Mesenteric fat pad (tissue), 1 donor: ENCODE results near the gene SOX18. TPM values are rescaled to one million over a fixed set of nuclear protein-coding genes. Genes with fewer than 3 reads are reported as not detected.
A peak's percentile ranks its signal among the peaks of the same experiment; 100 is the strongest.

ENCODE experiments used
- DNase-seq: peaks from one replicate; pipeline ENCODE4 v3.0.0-alpha.2; 2020; ENCODE audit warnings: low spot score
- total RNA-seq: library from RNA; stranded (reverse); fragmentation: NEBNext Ultra II Directional; extraction: Animal tissue kit (Norgen Biotek cat#: 25700); gene quantifications from one replicate; pipeline ENCODE4 v1.2.1, GENCODE V29; 2021
- donor health status: DM: yes; HTN: yes; CAD: no.

Gene SOX18
- total RNA-seq, 1 donor from 2014 or later = 70.5 TPM

- DNase-seq = peak; percentile 93
These were observed 4.6 kb upstream of the SOX18 start for GRCh38 chr20:64053841-64054661.

DNA sequence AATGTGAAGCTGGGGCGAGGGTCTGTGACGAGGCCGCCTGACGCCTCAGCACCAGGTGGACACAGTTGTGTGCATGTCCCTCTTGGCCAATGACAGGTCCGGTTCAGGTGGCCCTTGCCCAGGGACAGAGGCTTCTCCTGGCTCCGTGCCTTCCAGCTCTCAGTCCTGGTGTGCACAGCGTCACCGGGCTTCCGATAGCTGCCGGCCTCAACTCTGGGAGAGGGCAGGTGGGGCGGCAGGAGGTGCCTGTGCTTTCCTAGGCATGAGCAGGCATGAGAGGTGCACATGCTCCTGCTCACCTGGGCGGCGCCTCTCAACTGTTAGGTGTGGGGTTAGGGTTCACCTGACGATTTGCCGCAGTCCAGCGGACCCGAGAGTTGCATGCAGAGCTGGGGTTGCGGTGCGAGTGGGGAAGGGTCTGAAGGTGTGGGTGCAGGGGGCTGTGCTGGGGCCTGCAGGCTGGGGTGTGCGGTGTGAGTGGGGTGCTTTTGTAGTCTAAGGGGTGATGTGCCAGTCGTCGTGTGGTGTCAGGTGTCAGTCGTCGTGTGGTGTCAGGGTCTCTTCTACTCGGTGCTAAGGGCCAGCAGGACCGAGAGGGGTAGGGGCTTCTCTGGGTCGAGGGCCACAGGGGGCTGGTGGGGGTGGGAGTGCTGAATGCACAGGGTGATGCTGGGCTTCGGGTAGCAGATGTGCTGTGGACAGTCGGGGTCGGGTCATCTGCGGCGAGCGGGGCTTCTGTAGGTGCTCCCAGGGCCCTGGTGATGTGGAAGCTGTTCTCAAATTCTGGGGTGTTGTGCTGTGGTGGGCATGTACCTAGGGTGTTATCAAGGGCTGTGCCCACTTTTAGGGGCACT lies 3.8 kb upstream of the SOX18 start:
- DNase-seq = no peak

DNA sequence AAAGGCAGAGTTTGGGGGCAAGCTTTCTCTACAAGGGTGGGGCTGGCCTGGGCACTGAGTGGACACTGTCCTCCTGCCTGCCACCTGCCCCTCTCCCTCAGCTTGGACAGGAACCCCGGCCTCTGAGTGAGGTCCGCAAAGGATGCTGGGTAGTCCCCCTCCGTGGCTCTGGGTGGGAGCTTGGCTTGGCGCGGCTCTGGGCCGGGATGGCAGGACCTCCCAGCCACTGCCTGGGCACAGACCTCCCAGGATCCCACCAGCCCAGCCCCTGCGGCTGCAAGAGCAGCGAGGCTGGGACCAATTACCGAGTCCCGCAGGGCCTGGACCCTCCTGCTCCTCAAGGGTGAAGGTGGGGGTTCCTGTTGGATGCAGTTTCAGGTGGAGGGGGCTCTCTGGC lies 2.9 kb upstream of the SOX18 start:
- no peak for DNase-seq

- DNase-seq = no peak
These were observed 2.3 kb upstream of the SOX18 start for GRCh38 chr20:64051561-64052325.

- no peak for DNase-seq
These were observed 1.6 kb upstream of the SOX18 start for GRCh38 chr20:64051033-64051452.

- DNase-seq = no peak
These were observed 1.0 kb upstream of the SOX18 start for GRCh38 chr20:64050261-64051032.

- no peak for DNase-seq
These were observed 430 bp upstream of the SOX18 start for GRCh38 chr20:64049878-64050260.

DNA sequence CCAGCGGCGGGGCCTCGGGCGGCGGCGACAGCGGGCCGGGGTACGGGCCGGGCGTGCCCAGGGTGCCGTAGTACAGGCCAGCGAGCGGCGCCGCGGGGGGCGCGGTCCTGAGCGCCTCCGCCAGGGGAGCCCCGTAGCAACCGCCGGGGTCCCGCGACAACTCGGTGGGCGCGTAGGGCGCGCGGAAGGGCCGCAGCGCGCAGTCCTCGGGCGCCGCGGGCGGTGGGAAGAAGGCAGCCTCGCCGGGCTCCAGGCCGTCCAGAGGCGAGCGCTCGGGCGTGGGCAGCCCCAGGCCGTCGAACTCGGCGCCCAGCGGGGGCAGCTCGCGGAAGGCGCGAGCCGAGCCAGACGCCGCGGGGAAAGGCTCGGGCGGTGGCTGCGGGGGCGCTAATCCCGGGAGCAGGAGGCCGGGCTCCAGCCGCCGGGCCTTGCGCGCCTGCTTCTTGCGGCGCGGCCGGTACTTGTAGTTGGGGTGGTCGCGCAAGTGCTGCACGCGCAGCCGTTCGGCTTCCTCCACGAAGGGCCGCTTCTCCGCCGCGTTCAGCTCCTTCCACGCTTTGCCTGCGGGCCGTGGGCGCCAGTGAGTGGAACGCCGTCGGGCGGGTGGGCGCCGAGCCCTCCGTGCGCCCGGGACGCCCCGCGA lies 916 bp downstream of the SOX18 start:
- DNase-seq = no peak

- DNase-seq = no peak
These were observed 1.5 kb downstream of the SOX18 start for GRCh38 chr20:64047968-64048401.

DNA sequence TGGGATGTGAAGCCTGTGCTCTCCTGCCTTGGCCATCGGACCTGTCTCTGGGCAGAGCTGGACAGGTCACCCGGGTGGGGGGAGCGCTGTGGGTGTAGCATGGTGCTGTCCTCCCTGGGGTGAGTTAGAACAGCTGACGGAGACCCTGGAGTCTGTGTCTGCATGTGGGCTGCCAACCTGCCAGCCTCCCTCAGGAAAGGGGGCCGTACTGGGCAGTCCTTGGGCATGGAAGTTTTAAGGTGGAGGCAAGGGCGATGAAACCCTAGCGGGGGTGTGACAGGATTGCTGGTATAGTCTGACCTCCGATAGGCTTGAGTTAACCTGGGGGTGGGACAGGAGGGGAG lies 2.4 kb downstream of the SOX18 start:
- DNase-seq = no peak

- no peak for DNase-seq
These were observed 4.0 kb downstream of the SOX18 start for GRCh38 chr20:64045346-64046011.

- DNase-seq = no peak
These were observed 4.8 kb downstream of the SOX18 start for GRCh38 chr20:64044484-64045247.

DNA sequence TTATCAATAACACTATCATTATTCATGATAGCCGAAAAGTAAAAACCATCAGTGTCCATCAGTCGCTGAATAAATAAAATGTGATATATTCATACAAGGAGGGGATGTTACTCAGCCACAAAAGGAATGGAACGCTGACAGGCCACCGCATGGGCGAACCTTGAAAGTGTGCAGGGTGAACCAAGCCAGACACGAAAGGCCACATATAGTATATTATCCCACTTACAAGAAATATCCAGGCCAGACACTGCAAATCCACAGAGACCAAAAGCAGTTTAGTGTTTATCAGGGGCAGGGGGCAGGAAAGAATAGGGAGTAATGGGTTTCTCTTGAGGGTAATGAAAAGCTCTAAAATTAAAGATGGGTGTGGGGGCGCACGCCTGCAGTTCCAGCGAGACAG lies 5.7 kb downstream of the SOX18 start:
- DNase-seq = no peak

- DNase-seq = no peak
These were observed 7.2 kb downstream of the SOX18 start for GRCh38 chr20:64042054-64042781.

DNA sequence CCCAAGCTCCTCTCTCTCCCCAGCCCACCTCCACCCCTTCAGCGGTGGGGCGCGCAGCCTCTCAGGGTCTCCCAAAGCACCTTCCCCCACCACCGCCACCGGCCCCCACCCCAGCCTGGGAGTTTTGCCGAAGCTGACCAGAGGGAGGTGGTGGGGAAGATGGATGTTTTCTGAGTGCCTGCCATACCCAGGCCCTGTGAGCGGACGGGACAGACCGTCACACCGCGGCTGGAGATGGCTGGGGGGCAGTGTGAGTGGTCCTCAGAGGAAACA lies 7.7 kb downstream of the SOX18 start:
- DNase-seq = no peak

GRCh38 chr20:64041040-64041780 lies 8.2 kb downstream of the SOX18 start:
- DNase-seq = no peak

- DNase-seq = no peak
These were observed 9.0 kb downstream of the SOX18 start for GRCh38 chr20:64040231-64041039.
